H1 (cell line): ENCODE results near the gene TTK. TPM values are rescaled to one million over a fixed set of nuclear protein-coding genes. Genes with fewer than 3 reads are reported as not detected.

Experiments used
- CTCF ChIA-PET: fragments of 300-600 bp; sonication (Branson Sonifier 250); formaldehyde crosslinking; loops from one replicate; lab custom pipeline; 2021; ENCODE audit not compliant: partially characterized antibody; lab: Charles Lee
- POLR2A ChIA-PET: fragments of 300-600 bp; sonication (Branson Sonifier 250); formaldehyde crosslinking; loops from one replicate; lab custom pipeline; 2021; ENCODE audit warnings: inconsistent platforms; ENCODE audit not compliant: partially characterized antibody; lab: Charles Lee
- DNase-seq, 2 experiments: peaks; one replicate each; pipeline versions ENCODE4 v3.0.0 to v3.0.0-alpha.2; 2010 to 2022; ENCODE audit warnings: low spot score in 2 of 2, low read depth in 1 of 2, mixed read lengths in 1 of 2
- FAIRE-seq: peaks from 2 replicates; lab custom pipeline; 2011; peaks lifted over from hg19 to GRCh38; lab: Jason Lieb, UNC
- H2AFZ ChIP-seq: 2 replicates; pipeline ENCODE4 v1.8.1; 2012; ENCODE audit warnings: low read length, inconsistent platforms
- H2AK5ac ChIP-seq: 2 replicates; pipeline ENCODE4 v1.6.1; 2013; ENCODE audit warnings: low read depth, low read length
- H2BK120ac ChIP-seq: replicated peaks from 2 replicates; pipeline ENCODE3; 2013; ENCODE audit warnings: low read depth, low read length, inconsistent platforms
- H2BK12ac ChIP-seq: 2 replicates; pipeline ENCODE4 v1.6.1; 2013; ENCODE audit warnings: low read depth, low read length
- H2BK15ac ChIP-seq: 2 replicates; pipeline ENCODE4 v1.6.1; 2013; ENCODE audit warnings: low read length
- H2BK20ac ChIP-seq: 2 replicates; pipeline ENCODE4 v1.6.1; 2013; ENCODE audit warnings: low read length
- H2BK5ac ChIP-seq: 2 replicates; pipeline ENCODE4 v1.6.1; 2013; ENCODE audit warnings: low read depth, low read length
- H3K14ac ChIP-seq: 2 replicates; pipeline ENCODE4 v1.6.1; 2013; ENCODE audit warnings: inconsistent platforms; ENCODE audit not compliant: insufficient read length
- H3K18ac ChIP-seq: 2 replicates; pipeline ENCODE4 v1.6.1; 2013; ENCODE audit warnings: low read length; ENCODE audit errors: extremely low read depth
- H3K23ac ChIP-seq: 2 replicates; pipeline ENCODE4 v1.6.1; 2013; ENCODE audit warnings: inconsistent platforms; ENCODE audit not compliant: insufficient read length
- H3K23me2 ChIP-seq: 2 replicates; pipeline ENCODE4 v1.6.1; 2013; ENCODE audit warnings: low read depth, low read length
- H3K27ac ChIP-seq: 2 replicates; pipeline ENCODE4 v1.6.1; 2011; ENCODE audit warnings: low read depth, low read length, inconsistent platforms
- H3K27me3 ChIP-seq, 4 experiments: replicated peaks in 1 of 4; 1 replicate in 1 of 4; 2 replicates in 3 of 4; pipeline versions ENCODE4 v1.6.1 to v1.8.1; 2011 to 2013; ENCODE audit warnings: low read length in 3 of 4, mild to moderate bottlenecking in 3 of 4, inconsistent platforms in 2 of 4, mixed read lengths in 2 of 4, moderate library complexity in 1 of 4; ENCODE audit not compliant: control insufficient read depth in 3 of 4, insufficient read depth in 3 of 4; ENCODE audit errors: extremely low read depth in 1 of 4
- H3K36me3 ChIP-seq, 4 experiments: 2 replicates each; pipeline versions ENCODE4 v1.6.1 to v1.8.1; 2011 to 2013; ENCODE audit warnings: mild to moderate bottlenecking in 4 of 4, low read length in 3 of 4, moderate library complexity in 2 of 4, control low read depth in 1 of 4, inconsistent platforms in 1 of 4; ENCODE audit not compliant: insufficient read depth in 4 of 4, control insufficient read depth in 2 of 4
- H3K4ac ChIP-seq: replicated peaks from 2 replicates; pipeline ENCODE3; 2013; ENCODE audit warnings: low read length, low read depth, mixed read lengths, inconsistent platforms; ENCODE audit not compliant: insufficient read length
- H3K4me1 ChIP-seq, 4 experiments: replicated peaks in 1 of 4; 1 replicate in 1 of 4; 2 replicates in 3 of 4; pipeline versions ENCODE4 v1.6.1 to v1.8.1; 2011 to 2013; ENCODE audit warnings: low read length in 3 of 4, inconsistent platforms in 2 of 4, mixed read lengths in 1 of 4; ENCODE audit not compliant: insufficient read depth in 4 of 4, control insufficient read depth in 3 of 4
- H3K4me2 ChIP-seq, 2 experiments: 2 replicates each; pipeline versions ENCODE4 v1.6.1 to v1.8.1; 2011 to 2013; ENCODE audit warnings: low read depth in 2 of 2, low read length in 2 of 2, control low read depth in 1 of 2, inconsistent platforms in 1 of 2, mild to moderate bottlenecking in 1 of 2; ENCODE audit not compliant: insufficient read depth in 1 of 2
- H3K4me3 ChIP-seq, 4 experiments: fragments of 200-600, 300-600 bp in 1 of 4; sonication (generic), shearing (Covaris generic), sonication (Bioruptor Twin) in 1 of 4; 2 replicates each; pipeline versions ENCODE4 v1.5.1 to v1.8.1; 2011 to 2016; ENCODE audit warnings: low read length in 4 of 4, low read depth in 3 of 4, control low read depth in 2 of 4, inconsistent platforms in 2 of 4, mild to moderate bottlenecking in 2 of 4, mixed read lengths in 1 of 4, moderate library complexity in 1 of 4; ENCODE audit not compliant: insufficient read depth in 2 of 4; ENCODE audit errors: extremely low read depth in 1 of 4
- H3K56ac ChIP-seq: replicated peaks from 2 replicates; pipeline ENCODE3; 2013; ENCODE audit warnings: low read depth, mild to moderate bottlenecking, mixed read lengths, low read length, inconsistent platforms; ENCODE audit not compliant: insufficient read length
- H3K79me1 ChIP-seq: 2 replicates; pipeline ENCODE4 v1.6.1; 2013; ENCODE audit warnings: low read depth, low read length, control low read depth
- H3K79me2 ChIP-seq, 2 experiments: 2 replicates each; pipeline versions ENCODE4 v1.6.1 to v1.8.1; 2012 to 2013; ENCODE audit warnings: low read length in 2 of 2, mild to moderate bottlenecking in 2 of 2, inconsistent platforms in 1 of 2; ENCODE audit not compliant: insufficient read depth in 2 of 2, control insufficient read depth in 1 of 2
- H3K9ac ChIP-seq, 4 experiments: replicated peaks in 1 of 4; 1 replicate in 1 of 4; 2 replicates in 3 of 4; pipeline versions ENCODE4 v1.6.1 to v1.8.1; 2011 to 2013; ENCODE audit warnings: low read depth in 3 of 4, low read length in 3 of 4, control low read depth in 2 of 4, mild to moderate bottlenecking in 2 of 4, moderate library complexity in 2 of 4, inconsistent platforms in 1 of 4; ENCODE audit errors: extremely low read depth in 1 of 4
- H3K9me3 ChIP-seq, 2 experiments: 2 replicates each; pipeline versions ENCODE4 v1.6.1 to v1.8.1; 2012 to 2013; ENCODE audit warnings: mild to moderate bottlenecking in 2 of 2, moderate library complexity in 2 of 2, control low read depth in 1 of 2, inconsistent platforms in 1 of 2, low read depth in 1 of 2, low read length in 1 of 2, mixed read lengths in 1 of 2; ENCODE audit not compliant: insufficient read depth in 2 of 2
- H4K20me1 ChIP-seq, 2 experiments: replicated peaks in 1 of 2; 2 replicates each; pipeline versions ENCODE3 to v1.8.1; 2011 to 2013; ENCODE audit warnings: inconsistent platforms in 2 of 2, low read length in 2 of 2, mild to moderate bottlenecking in 1 of 2; ENCODE audit not compliant: insufficient read depth in 2 of 2, control insufficient read depth in 1 of 2
- H4K5ac ChIP-seq: 2 replicates; pipeline ENCODE4 v1.6.1; 2013; ENCODE audit warnings: low read length, low read depth, mixed read lengths, inconsistent platforms; ENCODE audit not compliant: insufficient read length
- H4K8ac ChIP-seq: 2 replicates; pipeline ENCODE4 v1.8.0; 2013; ENCODE audit warnings: mild to moderate bottlenecking, moderate library complexity, low read length, inconsistent platforms; ENCODE audit not compliant: insufficient read depth; ENCODE audit errors: extremely low read depth
- H4K91ac ChIP-seq: replicated peaks from 2 replicates; pipeline ENCODE3; 2013; ENCODE audit warnings: low read length, mixed read lengths, inconsistent platforms; ENCODE audit not compliant: insufficient read length
- CTCF ChIP-seq, 3 experiments: IDR thresholded peaks; 1 replicate in 2 of 3; 2 replicates in 1 of 3; pipeline versions ENCODE4 v1.5.1 to v1.6.1; 2011; ENCODE audit warnings: low read length in 3 of 3, mild to moderate bottlenecking in 3 of 3, inconsistent platforms in 2 of 3, low read depth in 1 of 3, moderate library complexity in 1 of 3; ENCODE audit not compliant: insufficient read depth in 1 of 3; ENCODE audit errors: control extremely low read depth in 1 of 3
- RAD21 ChIP-seq, 2 experiments: IDR thresholded peaks in 1 of 2; conservative IDR thresholded peaks in 1 of 2; 2 replicates each; pipeline ENCODE4 v1.6.1; 2011; ENCODE audit warnings: low read depth in 2 of 2, low read length in 2 of 2, improper control_type of control experiment in 1 of 2, inconsistent platforms in 1 of 2, mild to moderate bottlenecking in 1 of 2, moderate library complexity in 1 of 2
- RNF2 ChIP-seq: fragments of 200-900, 300-1000 bp; sonication (generic); IDR thresholded peaks from 2 replicates; pipeline ENCODE4 v1.7.1; 2016; ENCODE audit warnings: borderline replicate concordance, low read depth, mild to moderate bottlenecking, antibody characterized with exemption, low read length; ENCODE audit not compliant: poor library complexity, severe bottlenecking; ENCODE audit errors: missing control alignments
- WGBS, 2 experiments: shearing (Covaris generic) in 1 of 2; methylation state at CpG; one replicate each; pipeline versions ENCODE4 v1.1.6 to v1.1.7; 2013 to 2015; ENCODE audit warnings: low lambda C conversion rate in 2 of 2, mixed read lengths in 2 of 2, inconsistent platforms in 1 of 2, low coverage in 1 of 2, missing lambda C conversion rate in 1 of 2; ENCODE audit not compliant: insufficient replicate concordance in 2 of 2, insufficient coverage in 1 of 2, insufficient read length in 1 of 2; ENCODE audit errors: extremely low coverage in 1 of 2, missing lambda C conversion rate in 1 of 2; 5-methylcytosine and 5-hydroxymethylcytosine counted together
- polyA plus RNA-seq, 7 experiments: library from polyadenylated mRNA; depleted of rRNA in 3 of 7; stranded (reverse) in 5 of 7; unstranded in 2 of 7; fragments of >200 nt in 5 of 7; fragments of 200-250 nt in 2 of 7; gene quantifications; 1 replicate in 5 of 7; 2 replicates in 1 of 7; 4 replicates in 1 of 7; pipeline versions ENCODE4 v1.2.1 to v1.2.3, GENCODE V29; 2011 to 2013; ENCODE audit warnings: missing spikeins in 2 of 7, mixed read lengths in 2 of 7
- total RNA-seq: library from RNA; stranded (reverse); fragmentation: NEBNext Ultra II Directional; extraction: Animal tissue kit (Norgen Biotek cat#: 25700); gene quantifications from 2 replicates; pipeline ENCODE4 v1.2.1, GENCODE V29; 2021

Gene TTK
- total and polyA plus RNA-seq, 2 of the 8 experiments (the other 6 are each of a cell fraction or from before 2014, with no cell fraction given) = 11.9 to 63.2 TPM

- H2BK120ac ChIP-seq = no peak overlapping the region
- no peak overlapping the region for H2BK5ac ChIP-seq
- H3K36me3 ChIP-seq = peaks cover 7 to 77% (median 45%) of the 10 kb centered on the region in 4 experiments
- peaks cover 0 to 2% of the 10 kb centered on the region in 2 experiments for H4K20me1 ChIP-seq
- H3K4me1 ChIP-seq = no peaks in the 10 kb centered on the region; a peak in 1 of 7 replicates
- H3K23ac ChIP-seq = no peak overlapping the region
- no peak overlapping the region for H4K8ac ChIP-seq
- DNase-seq = no peak
- H2BK15ac ChIP-seq = no peak overlapping the region
- no peak overlapping the region for H2AFZ ChIP-seq
- H3K18ac ChIP-seq = no peak overlapping the region
- H3K9ac ChIP-seq = no peak overlapping the region
- no peak overlapping the region for H4K5ac ChIP-seq
- H3K79me2 ChIP-seq = peaks cover 0 to 22% of the 10 kb centered on the region in 2 experiments; a peak in 3 of 4 replicates
- no peaks in the 10 kb centered on the region for H3K27me3 ChIP-seq
- H3K27ac ChIP-seq = no peak overlapping the region
- no peak overlapping the region for H4K91ac ChIP-seq
- H3K4ac ChIP-seq = no peak overlapping the region
- no peak overlapping the region for H2BK20ac ChIP-seq
- no peak overlapping the region for H2BK12ac ChIP-seq
- H3K79me1 ChIP-seq = no peaks in the 10 kb centered on the region
- 64% methylated on average over 2 of the region's 2 CpGs; no CpG with 5 or more reads in 1 of the 2 experiments for WGBS, 2 experiments
- POLR2A ChIA-PET = interaction anchor here (0.9 to 1.1 kb wide), 5 partner anchors 10 to 101 kb away, joined by 3 to 4 read pairs (median 3); no protein-coding TSS in a partner anchor
- CTCF ChIA-PET = interaction anchor here (0.6 to 1.9 kb wide), 8 partner anchors 9 to 67 kb away, joined by 3 to 10 read pairs (median 3); no protein-coding TSS in a partner anchor
- TF ChIP-seq CTCF (IDR thresholded peaks at IDR 0.05; ENCODE audit: control extremely low read depth in 1 of 3, insufficient read depth in 1 of 3, low read depth in 1 of 3, low read length in 3 of 3) = peak in 1 of 3 experiments; percentile 21; a peak in 1 of 4 replicates
- peak; percentile 17 to 45; a peak in 3 of 4 replicates for TF ChIP-seq RAD21 (IDR thresholded peaks at IDR 0.05 in 1 of 2, conservative IDR thresholded peaks at IDR 0.05 in 1 of 2; ENCODE audit: low read depth in 2 of 2, low read length in 2 of 2)
- no peak for TF ChIP-seq RNF2
- no peak overlapping the region for H3K56ac ChIP-seq
- H2AK5ac ChIP-seq = no peak overlapping the region
- H3K9me3 ChIP-seq = no peaks in the 10 kb centered on the region
- no peak overlapping the region for H3K14ac ChIP-seq
- FAIRE-seq = no peak
- no peak overlapping the region for H3K4me3 ChIP-seq
- no peaks in the 10 kb centered on the region for H3K23me2 ChIP-seq
- H3K4me2 ChIP-seq = no peak overlapping the region
Observed at GRCh38 chr6:80010288-80010687, 5.8 kb downstream of the TTK start.
